ACC112 (cell line): Measurements from ENCODE around the gene LRRFIP2.
"Not testable (repeated sequence)": the region's sequence is repeated elsewhere in the genome, so short reads cannot be mapped to it uniquely, and the experiment has no call there.

Experiments used
- H2AFZ ChIP-seq: fragments of 200-600 bp; sonication (generic); one replicate; pipeline ENCODE4 v1.6.0; 2017; ENCODE audit warnings: antibody characterized with exemption, low read length; ENCODE audit not compliant: unreplicated experiment
- H3K27ac ChIP-seq: fragments of 200-600 bp; sonication (generic); 2 replicates; pipeline ENCODE4 v1.5.1; 2014; ENCODE audit warnings: low read depth, mild to moderate bottlenecking, antibody characterized with exemption, low read length, moderate library complexity
- H3K27me3 ChIP-seq: fragments of 200-600 bp; sonication (generic); 2 replicates; pipeline ENCODE4 v1.6.1; 2014; ENCODE audit warnings: mild to moderate bottlenecking, antibody characterized with exemption, low read length, moderate library complexity, mixed read lengths; ENCODE audit not compliant: insufficient read depth
- H3K36me3 ChIP-seq: fragments of 200-600 bp; sonication (generic); 2 replicates; pipeline ENCODE4 v1.6.1; 2016; ENCODE audit warnings: mild to moderate bottlenecking, antibody characterized with exemption, low read length, moderate library complexity, mixed read lengths; ENCODE audit not compliant: insufficient read depth
- H3K4me1 ChIP-seq: fragments of 200-600 bp; sonication (generic); one replicate; pipeline ENCODE4 v1.6.1; 2016; ENCODE audit warnings: low read length, mixed read lengths; ENCODE audit not compliant: insufficient read depth, unreplicated experiment, control insufficient read depth
- H3K4me3 ChIP-seq: fragments of 200-600 bp; sonication (generic); 2 replicates; pipeline ENCODE4 v1.5.1; 2014; ENCODE audit warnings: mild to moderate bottlenecking, low read depth, low read length
- H3K79me2 ChIP-seq: fragments of 200-600 bp; sonication (generic); one replicate; pipeline ENCODE4 v1.6.0; 2016; ENCODE audit warnings: low read length; ENCODE audit not compliant: control insufficient read depth, unreplicated experiment, insufficient read depth

Gene LRRFIP2

DNA sequence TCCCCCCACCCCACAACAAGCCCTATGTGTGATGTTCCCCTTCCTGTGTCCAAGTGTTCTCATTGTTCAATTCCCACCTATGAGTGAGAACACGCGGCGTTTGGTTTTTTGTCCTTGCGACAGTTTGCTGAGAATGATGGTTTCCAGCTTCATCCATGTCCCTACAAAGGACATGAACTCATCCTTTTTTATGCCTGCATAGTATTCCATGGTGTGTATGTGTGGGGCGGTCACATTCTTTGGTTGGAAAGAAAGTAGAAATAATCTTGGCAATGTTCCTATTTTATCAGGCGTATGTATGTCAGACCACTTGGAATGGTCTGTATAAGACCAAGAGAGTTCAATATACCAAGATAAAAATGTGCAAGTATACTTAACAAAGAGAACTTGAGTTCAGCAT is 52.3 kb downstream of the LRRFIP2 start:
- not testable (repeated sequence) for H3K27ac ChIP-seq, H3K4me1 ChIP-seq, H3K79me2 ChIP-seq, H3K36me3 ChIP-seq, H3K4me3 ChIP-seq, H3K27me3 ChIP-seq, H2AFZ ChIP-seq

DNA sequence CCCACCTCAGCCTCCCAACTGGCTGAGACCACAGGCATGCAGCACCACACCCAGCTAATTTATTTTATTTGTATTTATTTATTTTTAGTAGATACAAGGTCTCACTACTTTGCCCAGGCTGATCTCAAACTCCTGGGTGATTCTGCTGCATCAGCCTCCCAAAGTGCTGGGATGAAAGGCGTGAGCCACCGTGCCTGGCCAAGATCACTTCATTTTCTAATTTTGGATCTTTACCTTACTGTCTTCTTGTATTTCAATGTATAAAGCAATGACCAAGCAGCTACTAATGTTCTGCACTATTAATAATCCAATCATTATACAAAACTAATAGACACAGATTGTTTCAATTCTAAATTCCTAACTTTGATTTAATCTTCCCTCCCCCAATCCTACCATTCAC is 56.2 kb downstream of the LRRFIP2 start:
- H2AFZ ChIP-seq, result no peak overlapping the region
- H3K79me2 ChIP-seq, result peaks cover 3% of the 10 kb centered on the region
- no peak overlapping the region for H3K27ac ChIP-seq
- H3K27me3 ChIP-seq, result no peaks in the 10 kb centered on the region
- H3K36me3 ChIP-seq, result 0 out of 2 replicates have a peak, but pooled peaks cover 5% of the 10 kb centered on the region
- no peak overlapping the region for H3K4me3 ChIP-seq
- peaks cover 14% of the 10 kb centered on the region for H3K4me1 ChIP-seq

- Histone ChIP-seq H3K4me3 (no peak overlapping the region), H3K36me3 (0 out of 2 replicates have a peak, but pooled peaks cover 5% of the 10 kb centered on the region), H3K79me2 (peaks cover 3% of the 10 kb centered on the region), H2AFZ (no peak overlapping the region), H3K27ac (no peak overlapping the region), H3K27me3 (no peaks in the 10 kb centered on the region), H3K4me1 (peaks cover 14% of the 10 kb centered on the region)
These were observed 56.8 kb downstream of the LRRFIP2 start for GRCh38 chr3:37117548-37117947.

DNA sequence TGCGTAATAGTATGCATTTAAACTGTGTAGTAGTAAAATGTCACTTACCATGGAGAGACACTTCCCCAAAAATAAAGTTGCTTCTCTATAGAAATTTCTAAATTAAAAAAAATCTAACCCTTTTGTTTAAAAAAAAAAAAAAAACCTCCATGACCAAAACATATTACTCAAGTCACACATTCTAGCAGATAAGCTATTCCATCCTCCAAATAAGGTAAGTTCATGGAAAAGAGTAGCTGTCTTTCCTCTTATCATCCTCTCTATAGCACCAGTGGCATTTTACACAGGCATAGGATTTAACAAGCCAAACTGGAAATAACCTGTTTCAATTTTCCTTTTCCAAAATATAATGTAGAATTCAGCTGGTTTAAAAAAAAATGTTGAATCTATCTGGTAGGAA is 57.4 kb downstream of the LRRFIP2 start:
- peaks cover 14% of the 10 kb centered on the region for H3K4me1 ChIP-seq
- H3K79me2 ChIP-seq, result peaks cover 3% of the 10 kb centered on the region
- no peak overlapping the region for H2AFZ ChIP-seq
- no peaks in the 10 kb centered on the region for H3K27me3 ChIP-seq
- H3K27ac ChIP-seq, result no peak overlapping the region
- H3K4me3 ChIP-seq, result no peak overlapping the region
- 0 out of 2 replicates have a peak, but pooled peaks cover under 1% of the 10 kb centered on the region for H3K36me3 ChIP-seq

DNA sequence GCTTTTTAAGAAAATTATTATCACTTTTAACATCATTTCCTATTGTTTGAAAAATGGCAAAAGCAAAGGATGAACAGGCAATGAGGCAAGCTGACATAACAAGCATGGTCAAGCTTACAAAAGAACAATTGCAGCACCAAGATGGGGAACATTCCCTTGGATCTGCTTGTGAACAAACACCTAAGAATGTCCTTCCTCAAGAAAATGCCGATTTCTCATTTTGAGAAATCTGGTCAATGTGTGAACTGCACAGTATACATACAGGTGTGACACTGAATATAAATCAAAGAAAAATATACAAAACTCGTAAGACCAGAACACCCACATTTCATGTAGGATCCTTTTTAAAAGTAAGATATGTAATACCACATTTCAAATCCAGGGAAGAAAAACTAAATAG is 58.9 kb downstream of the LRRFIP2 start:
- Histone ChIP-seq H2AFZ (no peak overlapping the region), H3K4me1 (peaks cover 14% of the 10 kb centered on the region), H3K27me3 (no peaks in the 10 kb centered on the region), H3K36me3 (no peaks in the 10 kb centered on the region), H3K79me2 (peaks cover 3% of the 10 kb centered on the region), H3K4me3 (no peak overlapping the region), H3K27ac (peak overlapping the region; percentile 62)

GRCh38 chr3:37114251-37115145 is 59.9 kb downstream of the LRRFIP2 start:
- Histone ChIP-seq H2AFZ (no peak overlapping the region), H3K36me3 (no peaks in the 10 kb centered on the region), H3K27ac (peak overlapping the region; percentile 62), H3K79me2 (peaks cover 3% of the 10 kb centered on the region), H3K4me3 (no peak overlapping the region), H3K27me3 (no peaks in the 10 kb centered on the region), H3K4me1 (peaks cover 14% of the 10 kb centered on the region)

- Histone ChIP-seq H2AFZ (no peak overlapping the region), H3K36me3 (no peaks in the 10 kb centered on the region), H3K27me3 (no peaks in the 10 kb centered on the region), H3K4me3 (no peak overlapping the region), H3K27ac (no peak overlapping the region), H3K79me2 (peaks cover 3% of the 10 kb centered on the region), H3K4me1 (peaks cover 14% of the 10 kb centered on the region)
These were observed 61.4 kb downstream of the LRRFIP2 start for GRCh38 chr3:37112987-37113386.

DNA sequence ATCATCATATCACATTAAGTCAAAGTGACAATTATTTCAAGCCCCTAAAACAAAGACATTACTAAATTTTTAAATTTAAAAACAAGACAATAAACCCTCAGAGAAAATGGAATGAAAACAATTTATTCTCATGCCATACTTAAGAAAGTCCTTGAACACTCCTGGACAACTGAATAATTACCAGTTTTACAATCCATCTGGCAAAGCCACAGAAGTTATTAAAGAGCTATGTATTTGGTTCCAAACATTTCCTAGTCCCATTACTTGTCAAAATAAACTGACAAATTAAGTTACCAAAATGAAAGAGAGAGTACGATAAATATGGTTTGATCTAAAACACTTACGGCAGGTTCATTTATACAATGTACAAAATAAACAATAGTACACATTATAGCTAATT is 63.2 kb downstream of the LRRFIP2 start:
- Histone ChIP-seq H3K4me3 (no peak overlapping the region), H3K4me1 (peaks cover 14% of the 10 kb centered on the region), H3K79me2 (peaks cover 3% of the 10 kb centered on the region), H3K27me3 (no peaks in the 10 kb centered on the region), H2AFZ (no peak overlapping the region), H3K27ac (no peak overlapping the region), H3K36me3 (no peaks in the 10 kb centered on the region)

DNA sequence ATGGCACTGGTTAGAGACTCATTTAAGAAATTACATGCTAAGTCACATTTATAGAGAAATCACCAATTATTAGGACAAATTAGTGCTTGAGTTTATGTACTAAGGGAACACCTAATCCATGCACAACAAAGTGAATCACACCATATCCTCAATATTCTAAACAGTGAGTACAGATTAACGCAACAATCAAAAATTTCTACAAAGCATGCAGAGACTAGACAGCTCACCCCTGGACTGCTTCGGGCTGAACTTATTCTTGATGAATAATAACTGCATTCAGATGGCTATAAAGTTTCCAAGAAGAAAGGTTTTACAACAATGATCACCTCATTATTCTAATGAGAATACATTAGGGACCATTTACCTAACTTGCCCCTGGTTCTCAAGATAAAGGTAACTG is 66.5 kb downstream of the LRRFIP2 start:
- Histone ChIP-seq H3K27me3 (no peaks in the 10 kb centered on the region), H3K79me2 (no peaks in the 10 kb centered on the region), H3K36me3 (no peaks in the 10 kb centered on the region), H2AFZ (no peak overlapping the region), H3K4me1 (no peaks in the 10 kb centered on the region), H3K4me3 (no peak overlapping the region), H3K27ac (no peak overlapping the region)

DNA sequence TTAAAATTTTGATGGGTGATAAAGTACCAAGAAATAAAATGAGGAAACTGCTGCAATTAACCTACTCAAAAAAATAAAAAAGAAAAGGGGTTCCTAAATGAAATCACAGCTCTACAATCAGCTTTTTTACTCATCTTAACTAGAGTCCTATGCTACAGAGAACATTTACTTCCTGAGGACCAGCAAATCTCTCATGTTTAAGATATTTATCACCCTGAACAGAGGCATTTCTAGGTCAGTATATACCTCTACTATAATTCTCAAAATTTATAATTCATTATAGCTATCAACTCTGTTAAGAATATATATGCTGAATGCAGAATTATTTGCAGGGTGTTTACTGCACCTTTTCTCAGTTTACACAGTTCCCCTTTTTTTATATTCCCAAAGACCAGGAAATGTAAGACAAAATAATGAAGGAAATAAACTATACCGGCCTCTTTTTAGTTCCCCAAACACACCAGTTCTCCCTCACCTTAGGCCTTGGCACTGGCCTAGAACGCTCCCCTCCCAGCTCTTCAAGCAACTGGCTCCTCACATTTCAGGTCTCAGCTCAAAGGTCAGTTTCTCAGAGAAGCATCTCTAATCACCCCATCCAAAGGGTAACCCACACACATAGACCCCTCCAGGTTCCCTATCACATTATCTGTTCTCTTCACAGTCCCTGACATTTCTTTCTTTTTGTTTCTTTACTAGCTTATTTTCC is 71.1 kb downstream of the LRRFIP2 start:
- Histone ChIP-seq H3K79me2 (no peaks in the 10 kb centered on the region), H3K27ac (no peak overlapping the region), H3K36me3 (no peaks in the 10 kb centered on the region), H3K4me3 (no peak overlapping the region), H2AFZ (no peak overlapping the region), H3K4me1 (no peaks in the 10 kb centered on the region), H3K27me3 (no peaks in the 10 kb centered on the region)

DNA sequence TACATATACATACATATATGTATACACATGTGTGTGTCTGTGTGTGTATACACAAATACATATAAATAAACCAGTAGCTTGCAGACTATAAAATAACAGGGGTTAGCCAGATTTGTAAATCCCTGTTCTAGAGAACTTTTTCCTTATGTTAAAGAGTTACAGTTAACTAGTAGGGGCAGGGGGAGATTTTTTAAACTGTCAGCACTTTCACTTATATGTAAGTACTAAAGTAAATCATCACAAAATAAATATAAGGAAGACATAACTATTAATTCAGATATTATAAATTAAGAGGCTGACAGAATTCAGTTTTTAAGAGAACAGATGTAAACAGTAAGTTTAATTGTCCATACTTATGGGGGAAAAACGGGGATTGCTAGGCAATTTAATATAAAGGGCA is 74.0 kb downstream of the LRRFIP2 start:
- Histone ChIP-seq H3K4me1 (peaks cover 18% of the 10 kb centered on the region), H3K27me3 (no peaks in the 10 kb centered on the region), H3K27ac (no peak overlapping the region), H3K79me2 (peaks cover 3% of the 10 kb centered on the region), H3K4me3 (no peak overlapping the region), H2AFZ (no peak overlapping the region), H3K36me3 (no peaks in the 10 kb centered on the region)
